Gastroesophageal sphincter (tissue), 3 donors: ENCODE measurements around the gene COL26A1.

Experiments used
- POLR2A ChIP-seq, 2 donors: fragments of 450-650 bp; IDR thresholded peaks; one replicate each; pipeline ENCODE4 v1.6.1; 2017; ENCODE audit warnings: antibody characterized with exemption in 2 of 2, mild to moderate bottlenecking in 2 of 2, moderate library complexity in 1 of 2
- TF ChIP-seq, protein P1 (sequence below), 4 experiments: fragments of 200-600 bp in 2 of 4; fragments of 450-650 bp in 2 of 4; sonication (generic) in 1 of 4; IDR thresholded peaks; one replicate each; pipeline ENCODE4 v1.5.1; 2017 to 2019; ENCODE audit warnings: antibody characterized with exemption in 4 of 4, mild to moderate bottlenecking in 2 of 4, moderate library complexity in 2 of 4

DNA sequence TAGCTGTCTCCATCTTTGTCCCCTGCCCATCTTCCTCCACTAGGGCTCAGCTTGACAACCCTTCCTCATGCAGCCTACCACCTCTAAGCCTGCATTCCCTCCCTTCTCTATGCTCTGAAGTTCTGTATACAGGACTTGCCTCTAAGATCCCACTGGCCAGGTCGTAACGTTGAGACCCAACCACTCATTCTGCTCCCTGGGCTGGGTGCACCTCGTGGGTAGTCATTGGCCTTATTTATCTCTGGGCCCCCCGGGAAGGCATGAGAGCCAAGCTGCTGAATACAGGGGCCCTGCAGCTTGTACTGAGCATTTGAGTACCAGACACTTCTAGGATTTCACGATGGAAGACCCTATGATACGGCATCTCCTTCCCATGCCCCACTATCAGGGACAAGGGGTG, 235.3 kb downstream of the COL26A1 start:
- TF ChIP-seq, protein P1, sequence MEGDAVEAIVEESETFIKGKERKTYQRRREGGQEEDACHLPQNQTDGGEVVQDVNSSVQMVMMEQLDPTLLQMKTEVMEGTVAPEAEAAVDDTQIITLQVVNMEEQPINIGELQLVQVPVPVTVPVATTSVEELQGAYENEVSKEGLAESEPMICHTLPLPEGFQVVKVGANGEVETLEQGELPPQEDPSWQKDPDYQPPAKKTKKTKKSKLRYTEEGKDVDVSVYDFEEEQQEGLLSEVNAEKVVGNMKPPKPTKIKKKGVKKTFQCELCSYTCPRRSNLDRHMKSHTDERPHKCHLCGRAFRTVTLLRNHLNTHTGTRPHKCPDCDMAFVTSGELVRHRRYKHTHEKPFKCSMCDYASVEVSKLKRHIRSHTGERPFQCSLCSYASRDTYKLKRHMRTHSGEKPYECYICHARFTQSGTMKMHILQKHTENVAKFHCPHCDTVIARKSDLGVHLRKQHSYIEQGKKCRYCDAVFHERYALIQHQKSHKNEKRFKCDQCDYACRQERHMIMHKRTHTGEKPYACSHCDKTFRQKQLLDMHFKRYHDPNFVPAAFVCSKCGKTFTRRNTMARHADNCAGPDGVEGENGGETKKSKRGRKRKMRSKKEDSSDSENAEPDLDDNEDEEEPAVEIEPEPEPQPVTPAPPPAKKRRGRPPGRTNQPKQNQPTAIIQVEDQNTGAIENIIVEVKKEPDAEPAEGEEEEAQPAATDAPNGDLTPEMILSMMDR (IDR thresholded peaks at IDR 0.05) = no peak
- no peak for TF ChIP-seq POLR2A (IDR thresholded peaks at IDR 0.05)
